ENCODE results near the gene ALOX12.
"Not testable (repeated sequence)": the region's sequence is repeated elsewhere in the genome, so short reads cannot be mapped to it uniquely, and the experiment has no call there.

ALOX12 gene

GRCh38 chr17:7043182-7043496, 47.3 kb downstream of the ALOX12 start:
- H2BK15ac ChIP-seq (replicated peaks; ENCODE audit: low read depth), result no peak overlapping the region
- no peak overlapping the region for H4K5ac ChIP-seq (ENCODE audit: low read length)
- H3K9ac ChIP-seq (ENCODE audit: low read length), result peak overlapping the region; percentile 55
- H2AK5ac ChIP-seq (ENCODE audit: low read length), result no peak overlapping the region
- H3K4me2 ChIP-seq (ENCODE audit: low read length), result peak overlapping the region; percentile 5
- H4K8ac ChIP-seq (ENCODE audit: low read depth, low read length), result no peak overlapping the region
- H3K23ac ChIP-seq (ENCODE audit: low read length), result no peak overlapping the region
- no peak overlapping the region for H3K4me3 ChIP-seq (ENCODE audit: low read length)
- no CpG with 5 or more reads among the region's 21 CpGs for WGBS (ENCODE audit: extremely low coverage, insufficient coverage, low lambda C conversion rate)
- peaks cover 2% of the 10 kb centered on the region for H3K4me1 ChIP-seq (ENCODE audit: control insufficient read depth, low read depth, low read length)
- H3K27me3 ChIP-seq (ENCODE audit: insufficient read depth, low read length, poor library complexity), result peaks cover 7% of the 10 kb centered on the region
- no peaks in the 10 kb centered on the region for H3K79me2 ChIP-seq (ENCODE audit: control insufficient read depth, insufficient read depth, low read length)
- no peak for DNase-seq
- H3K18ac ChIP-seq (ENCODE audit: low read length), result no peak overlapping the region
- no peak overlapping the region for H2BK120ac ChIP-seq (ENCODE audit: low read depth, low read length)
- no peak overlapping the region for H2BK5ac ChIP-seq (ENCODE audit: low read length)
- H3K56ac ChIP-seq (ENCODE audit: low read length), result peak overlapping the region; percentile 76
- no peaks in the 10 kb centered on the region for H3K79me1 ChIP-seq (ENCODE audit: low read length)
- no peak overlapping the region for H3K27ac ChIP-seq (ENCODE audit: low read depth, low read length)
- H3K36me3 ChIP-seq (ENCODE audit: control insufficient read depth, insufficient read depth, low read length), result no peaks in the 10 kb centered on the region
- no peak overlapping the region for H3K4ac ChIP-seq (ENCODE audit: low read depth, low read length)

- H3K27ac ChIP-seq (ENCODE audit: low read depth, low read length), result no peak within 1 kb of the TSS
- H3K9ac ChIP-seq (ENCODE audit: low read length), result peak within 1 kb of the TSS; percentile 55
- no peak within 1 kb of the TSS for H4K8ac ChIP-seq (ENCODE audit: low read depth, low read length)
- H3K4me1 ChIP-seq (ENCODE audit: control insufficient read depth, low read depth, low read length), result peaks cover 2% of the 10 kb centered on the region
- H3K79me2 ChIP-seq (ENCODE audit: control insufficient read depth, insufficient read depth, low read length), result no peaks in the 10 kb centered on the region
- H3K4me2 ChIP-seq (ENCODE audit: low read length), result peak within 1 kb of the TSS; percentile 5
- peaks cover 7% of the 10 kb centered on the region for H3K27me3 ChIP-seq (ENCODE audit: insufficient read depth, low read length, poor library complexity)
- no peak within 1 kb of the TSS for H3K4ac ChIP-seq (ENCODE audit: low read depth, low read length)
- no peak within 1 kb of the TSS for H4K5ac ChIP-seq (ENCODE audit: low read length)
- H3K18ac ChIP-seq (ENCODE audit: low read length), result no peak within 1 kb of the TSS
- H2AK5ac ChIP-seq (ENCODE audit: low read length), result no peak within 1 kb of the TSS
- H3K79me1 ChIP-seq (ENCODE audit: low read length), result no peaks in the 10 kb centered on the region
- H3K56ac ChIP-seq (ENCODE audit: low read length), result peak within 1 kb of the TSS; percentile 76
- H3K4me3 ChIP-seq (ENCODE audit: low read length), result no peak within 1 kb of the TSS
- H2BK15ac ChIP-seq (replicated peaks; ENCODE audit: low read depth), result no peak within 1 kb of the TSS
- H3K23ac ChIP-seq (ENCODE audit: low read length), result no peak within 1 kb of the TSS
- WGBS (ENCODE audit: extremely low coverage, insufficient coverage, low lambda C conversion rate), result no CpG with 5 or more reads among the region's 58 CpGs
- no peaks in the 10 kb centered on the region for H3K36me3 ChIP-seq (ENCODE audit: control insufficient read depth, insufficient read depth, low read length)
- no peak within 1 kb of the TSS for H2BK5ac ChIP-seq (ENCODE audit: low read length)
- H2BK120ac ChIP-seq (ENCODE audit: low read depth, low read length), result no peak within 1 kb of the TSS
- no peak for DNase-seq
Measured at GRCh38 chr17:7043497-7044198, 47.8 kb downstream of the ALOX12 start, which contains the start of gene SLC16A11. Gene SLC16A11, minus strand, starts transcription at chr17:7044092. Its CDS starts 579 bp downstream, at chr17:7043513.

- WGBS (ENCODE audit: extremely low coverage, insufficient coverage, low lambda C conversion rate), result no CpG with 5 or more reads among the region's 5 CpGs
- H3K9ac ChIP-seq (ENCODE audit: low read length), result no peak overlapping the region
- no peak overlapping the region for H3K56ac ChIP-seq (ENCODE audit: low read length)
- peaks cover 2% of the 10 kb centered on the region for H3K4me1 ChIP-seq (ENCODE audit: control insufficient read depth, low read depth, low read length)
- no peak overlapping the region for H4K5ac ChIP-seq (ENCODE audit: low read length)
- no peaks in the 10 kb centered on the region for H3K79me1 ChIP-seq (ENCODE audit: low read length)
- H3K4me3 ChIP-seq (ENCODE audit: low read length), result no peak overlapping the region
- no peaks in the 10 kb centered on the region for H3K79me2 ChIP-seq (ENCODE audit: control insufficient read depth, insufficient read depth, low read length)
- H3K4me2 ChIP-seq (ENCODE audit: low read length), result peak overlapping the region; percentile 97
- H3K27me3 ChIP-seq (ENCODE audit: insufficient read depth, low read length, poor library complexity), result peaks cover 7% of the 10 kb centered on the region
- H3K18ac ChIP-seq (ENCODE audit: low read length), result no peak overlapping the region
- H3K36me3 ChIP-seq (ENCODE audit: control insufficient read depth, insufficient read depth, low read length), result no peaks in the 10 kb centered on the region
- H2BK5ac ChIP-seq (ENCODE audit: low read length), result no peak overlapping the region
- H2AK5ac ChIP-seq (ENCODE audit: low read length), result no peak overlapping the region
- no peak overlapping the region for H4K8ac ChIP-seq (ENCODE audit: low read depth, low read length)
- H3K4ac ChIP-seq (ENCODE audit: low read depth, low read length), result no peak overlapping the region
- no peak overlapping the region for H3K23ac ChIP-seq (ENCODE audit: low read length)
- H3K27ac ChIP-seq (ENCODE audit: low read depth, low read length), result no peak overlapping the region
- H2BK15ac ChIP-seq (replicated peaks; ENCODE audit: low read depth), result no peak overlapping the region
- DNase-seq, result peak; percentile 74
- no peak overlapping the region for H2BK120ac ChIP-seq (ENCODE audit: low read depth, low read length)
Measured at GRCh38 chr17:7045492-7046126, 49.8 kb downstream of the ALOX12 start.

GRCh38 chr17:7046127-7046724, 50.4 kb downstream of the ALOX12 start:
- H3K18ac ChIP-seq (ENCODE audit: low read length), result no peak overlapping the region
- H3K79me2 ChIP-seq (ENCODE audit: control insufficient read depth, insufficient read depth, low read length), result no peaks in the 10 kb centered on the region
- H4K5ac ChIP-seq (ENCODE audit: low read length), result no peak overlapping the region
- no peak overlapping the region for H2BK120ac ChIP-seq (ENCODE audit: low read depth, low read length)
- peak overlapping the region; percentile 44 for H3K56ac ChIP-seq (ENCODE audit: low read length)
- no peak overlapping the region for H3K4ac ChIP-seq (ENCODE audit: low read depth, low read length)
- H3K9ac ChIP-seq (ENCODE audit: low read length), result peak overlapping the region; percentile 57
- whole genome bisulfite sequencing (ENCODE audit: extremely low coverage, insufficient coverage, low lambda C conversion rate), result no CpG with 5 or more reads among the region's 15 CpGs
- no peak overlapping the region for H4K8ac ChIP-seq (ENCODE audit: low read depth, low read length)
- no peak overlapping the region for H2BK15ac ChIP-seq (replicated peaks; ENCODE audit: low read depth)
- no peak overlapping the region for H3K27ac ChIP-seq (ENCODE audit: low read depth, low read length)
- peaks cover 2% of the 10 kb centered on the region for H3K4me1 ChIP-seq (ENCODE audit: control insufficient read depth, low read depth, low read length)
- peaks cover 7% of the 10 kb centered on the region for H3K27me3 ChIP-seq (ENCODE audit: insufficient read depth, low read length, poor library complexity)
- H2AK5ac ChIP-seq (ENCODE audit: low read length), result no peak overlapping the region
- H3K79me1 ChIP-seq (ENCODE audit: low read length), result no peaks in the 10 kb centered on the region
- H3K4me3 ChIP-seq (ENCODE audit: low read length), result peak overlapping the region; percentile 26
- no peak overlapping the region for H3K23ac ChIP-seq (ENCODE audit: low read length)
- H2BK5ac ChIP-seq (ENCODE audit: low read length), result no peak overlapping the region
- peak overlapping the region; percentile 97 for H3K4me2 ChIP-seq (ENCODE audit: low read length)
- no peaks in the 10 kb centered on the region for H3K36me3 ChIP-seq (ENCODE audit: control insufficient read depth, insufficient read depth, low read length)
- peak; percentile 78 for DNase-seq

GRCh38 chr17:7046725-7047397, 51.0 kb downstream of the ALOX12 start:
- not testable (repeated sequence) for H3K4me1 ChIP-seq (ENCODE audit: control insufficient read depth, low read depth, low read length); H3K27ac ChIP-seq (ENCODE audit: low read depth, low read length); H2BK120ac ChIP-seq (ENCODE audit: low read depth, low read length); H4K8ac ChIP-seq (ENCODE audit: low read depth, low read length); H2AK5ac ChIP-seq (ENCODE audit: low read length); H3K79me1 ChIP-seq (ENCODE audit: low read length); H3K27me3 ChIP-seq (ENCODE audit: insufficient read depth, low read length, poor library complexity); H3K79me2 ChIP-seq (ENCODE audit: control insufficient read depth, insufficient read depth, low read length); H2BK5ac ChIP-seq (ENCODE audit: low read length); H3K23ac ChIP-seq (ENCODE audit: low read length); H3K36me3 ChIP-seq (ENCODE audit: control insufficient read depth, insufficient read depth, low read length); H4K5ac ChIP-seq (ENCODE audit: low read length); H2BK15ac ChIP-seq (replicated peaks; ENCODE audit: low read depth); H3K18ac ChIP-seq (ENCODE audit: low read length); H3K4ac ChIP-seq (ENCODE audit: low read depth, low read length)
- H3K56ac ChIP-seq (ENCODE audit: low read length), result peak overlapping the region; percentile 44
- WGBS (ENCODE audit: extremely low coverage, insufficient coverage, low lambda C conversion rate), result no CpG with 5 or more reads among the region's 26 CpGs
- H3K9ac ChIP-seq (ENCODE audit: low read length), result peak overlapping the region; percentile 57
- peak; percentile 80 for DNase-seq
- H3K4me2 ChIP-seq (ENCODE audit: low read length), result peak overlapping the region; percentile 97
- peak overlapping the region; percentile 26 for H3K4me3 ChIP-seq (ENCODE audit: low read length)
